Dendritic cell treated with granulocyte-macrophage colony-stimulating factor and Interleukin-4, amounts not matched to agents 40 ng/mL and 50 ng/mL, for 4 days (primary cell): ENCODE data around the gene NIP7.
"Not testable (repeated sequence)": the region's sequence is repeated elsewhere in the genome, so short reads cannot be mapped to it uniquely, and the experiment has no call there.

ENCODE experiments used
- H3K27ac Mint-ChIP-seq: one replicate; pipeline ENCODE4 v1.8.0; 2022; ENCODE audit warnings: mild to moderate bottlenecking, mixed read lengths
- H3K27me3 Mint-ChIP-seq: one replicate; pipeline ENCODE4 v1.8.0; 2022; ENCODE audit warnings: mild to moderate bottlenecking, mixed read lengths
- H3K36me3 Mint-ChIP-seq: one replicate; pipeline ENCODE4 v1.8.0; 2022; ENCODE audit warnings: low read depth, mixed read lengths
- H3K4me1 Mint-ChIP-seq: one replicate; pipeline ENCODE4 v1.8.0; 2022; ENCODE audit warnings: low read depth, mixed read lengths
- H3K4me3 Mint-ChIP-seq: one replicate; pipeline ENCODE4 v1.8.0; 2022; ENCODE audit warnings: mild to moderate bottlenecking, moderate library complexity, mixed read lengths
- H3K9me3 Mint-ChIP-seq: one replicate; pipeline ENCODE4 v1.8.0; 2022; ENCODE audit warnings: mixed read lengths
- intact Hi-C: fragments of 100-400 bp; cut with micrococcal nuclease; formaldehyde crosslinking; loops from one replicate; pipeline ENCODE4 v1.15.0; 2022

NIP7 gene

GRCh38 chr16:69345923-69346322, 6.4 kb downstream of the NIP7 start:
- Mint-ChIP-seq H3K27me3 (no peaks in the 10 kb centered on the region), H3K9me3 (no peaks in the 10 kb centered on the region), H3K4me1 (peaks cover 23% of the 10 kb centered on the region), H3K36me3 (peaks cover 73% of the 10 kb centered on the region), H3K27ac (peak overlapping the region; percentile 48), H3K4me3 (no peak overlapping the region)
- intact Hi-C loops: no loop called here

- Mint-ChIP-seq H3K4me3 (no peak overlapping the region), H3K9me3 (no peaks in the 10 kb centered on the region), H3K27ac (no peak overlapping the region), H3K4me1 (peaks cover 23% of the 10 kb centered on the region), H3K27me3 (no peaks in the 10 kb centered on the region), H3K36me3 (peaks cover 73% of the 10 kb centered on the region)
- intact Hi-C loops: no loop called here
Observed at GRCh38 chr16:69346683-69347082, 7.1 kb downstream of the NIP7 start.

GRCh38 chr16:69348222-69348621, 8.7 kb downstream of the NIP7 start:
- no peaks in the 10 kb centered on the region for H3K27me3 Mint-ChIP-seq

GRCh38 chr16:69349536-69349935, 10.0 kb downstream of the NIP7 start:
- Mint-ChIP-seq H3K4me3 (no peak overlapping the region), H3K4me1 (peaks cover 23% of the 10 kb centered on the region), H3K27ac (no peak overlapping the region), H3K9me3 (no peaks in the 10 kb centered on the region), H3K36me3 (peaks cover 63% of the 10 kb centered on the region), H3K27me3 (no peaks in the 10 kb centered on the region)
- intact Hi-C loops: no loop called here

More at GRCh38 chr16:69348222-69348621, 8.7 kb downstream of the NIP7 start:
- H3K9me3 Mint-ChIP-seq: no peaks in the 10 kb centered on the region
- intact Hi-C loops: no loop called here
- H3K27ac Mint-ChIP-seq: no peak overlapping the region
- no peak overlapping the region for H3K4me3 Mint-ChIP-seq
- H3K36me3 Mint-ChIP-seq: peaks cover 73% of the 10 kb centered on the region
- peaks cover 23% of the 10 kb centered on the region for H3K4me1 Mint-ChIP-seq

DNA sequence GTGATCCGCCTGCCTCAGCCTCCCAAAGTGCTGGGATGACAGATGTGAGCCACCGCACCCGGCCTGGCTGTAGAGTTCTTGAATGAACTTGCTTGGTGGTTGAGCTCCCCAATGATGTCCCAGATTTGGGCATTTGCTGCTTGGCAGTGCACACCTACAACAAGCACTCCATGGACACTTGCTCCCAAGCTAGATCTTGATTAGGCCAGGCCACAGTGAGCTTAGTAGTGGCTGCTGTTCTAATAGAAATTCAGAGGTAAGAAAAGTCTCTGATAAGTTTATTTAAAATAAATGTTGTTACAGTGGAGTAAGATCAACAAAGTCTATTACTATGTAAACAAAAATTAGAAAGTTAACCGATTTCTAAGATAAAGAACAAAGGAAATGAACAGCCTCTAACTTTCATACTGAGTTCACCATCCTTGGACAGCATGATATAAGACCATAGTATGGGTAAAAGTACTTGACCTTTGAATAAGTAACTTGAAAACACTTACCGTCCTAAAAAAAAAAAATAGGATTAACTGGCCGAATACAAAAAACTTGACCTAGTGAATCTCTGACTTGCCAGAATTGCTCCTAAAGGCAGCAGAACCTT, 11.1 kb downstream of the NIP7 start:
- Mint-ChIP-seq H3K4me1 (peaks cover 21% of the 10 kb centered on the region), H3K4me3 (no peak overlapping the region), H3K27me3 (no peaks in the 10 kb centered on the region), H3K27ac (no peak overlapping the region), H3K9me3 (no peaks in the 10 kb centered on the region), H3K36me3 (peaks cover 74% of the 10 kb centered on the region)
- intact Hi-C loops: no loop called here

GRCh38 chr16:69351309-69352027, 11.9 kb downstream of the NIP7 start, which contains the start of gene TMED6:
TSS of gene TMED6 (minus strand) at chr16:69351786. CDS start at chr16:69351753, 33 bp downstream.
- peaks cover 18% of the 10 kb centered on the region for H3K4me1 Mint-ChIP-seq
- H3K27ac Mint-ChIP-seq: no peak within 1 kb of the TSS
- H3K27me3 Mint-ChIP-seq: no peaks in the 10 kb centered on the region
- H3K4me3 Mint-ChIP-seq: no peak within 1 kb of the TSS
- peaks cover 83% of the 10 kb centered on the region for H3K36me3 Mint-ChIP-seq
- H3K9me3 Mint-ChIP-seq: no peaks in the 10 kb centered on the region
- intact Hi-C loops: no loop called here

GRCh38 chr16:69360070-69360469, 20.5 kb downstream of the NIP7 start:
- H3K9me3 Mint-ChIP-seq, H3K27ac Mint-ChIP-seq, H3K27me3 Mint-ChIP-seq, H3K4me3 Mint-ChIP-seq, intact Hi-C loops: not testable (repeated sequence)
- Mint-ChIP-seq H3K4me1 (peaks cover 11% of the 10 kb centered on the region), H3K36me3 (peaks cover 82% of the 10 kb centered on the region)

DNA sequence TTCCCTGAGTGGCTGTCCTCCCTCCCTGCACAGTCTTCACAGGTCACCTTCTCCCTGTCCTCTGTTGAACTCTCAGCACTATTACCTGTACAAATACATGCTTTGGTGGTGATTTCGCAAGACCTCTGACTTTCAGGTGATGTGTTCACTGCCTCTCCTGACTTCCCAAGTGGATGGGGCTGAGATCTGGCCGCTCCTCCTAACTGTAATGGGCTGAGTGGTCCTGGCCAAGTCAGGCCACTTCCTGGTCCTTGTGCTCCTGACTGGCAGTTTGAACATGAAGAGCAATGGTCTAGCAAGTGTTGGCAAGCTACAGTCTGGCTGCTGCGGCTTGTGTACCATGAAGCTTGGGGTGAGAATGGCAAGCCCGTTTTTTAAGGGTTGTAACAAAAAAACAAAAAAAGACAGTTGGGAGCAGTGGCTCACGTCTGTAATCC, 23.7 kb downstream of the NIP7 start:
- Mint-ChIP-seq H3K4me3 (no peak overlapping the region), H3K36me3 (peaks cover 82% of the 10 kb centered on the region), H3K4me1 (no peaks in the 10 kb centered on the region), H3K27me3 (no peaks in the 10 kb centered on the region), H3K27ac (no peak overlapping the region), H3K9me3 (no peaks in the 10 kb centered on the region)
- intact Hi-C loops: no loop called here

- intact Hi-C loops: no loop called here
- Mint-ChIP-seq H3K4me1 (no peaks in the 10 kb centered on the region), H3K9me3 (no peaks in the 10 kb centered on the region), H3K4me3 (no peak overlapping the region), H3K36me3 (peaks cover 89% of the 10 kb centered on the region), H3K27ac (no peak overlapping the region), H3K27me3 (no peaks in the 10 kb centered on the region)
Observed at GRCh38 chr16:69364088-69364487, 24.5 kb downstream of the NIP7 start.

- intact Hi-C loops: no loop called here
- no peaks in the 10 kb centered on the region for H3K4me1 Mint-ChIP-seq
- no peak overlapping the region for H3K4me3 Mint-ChIP-seq
- H3K27me3 Mint-ChIP-seq: no peaks in the 10 kb centered on the region
- H3K27ac Mint-ChIP-seq: no peak overlapping the region
- H3K36me3 Mint-ChIP-seq: peaks cover 92% of the 10 kb centered on the region
- no peaks in the 10 kb centered on the region for H3K9me3 Mint-ChIP-seq
Observed at GRCh38 chr16:69365901-69366300, 26.3 kb downstream of the NIP7 start.

DNA sequence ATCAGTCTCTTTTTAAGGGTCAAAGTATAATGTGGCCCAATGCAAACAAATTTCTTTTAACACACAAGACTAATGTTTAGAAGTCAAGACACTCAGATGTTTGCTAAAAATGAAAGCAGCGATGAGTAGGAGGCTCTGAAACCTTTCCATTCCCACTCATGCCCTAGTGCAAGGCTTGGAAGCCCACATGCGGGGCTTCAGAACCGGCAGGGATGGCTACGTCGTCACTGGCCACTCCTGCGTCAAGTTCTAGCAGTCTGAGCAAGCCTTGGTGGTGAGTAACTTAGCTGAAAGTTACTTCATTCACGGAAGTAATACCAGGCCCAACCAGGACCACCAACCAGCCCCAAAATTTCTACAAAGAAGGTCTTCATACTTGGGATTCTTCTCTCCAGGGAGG, 26.9 kb downstream of the NIP7 start:
- intact Hi-C loops: no loop called here
- H3K27me3 Mint-ChIP-seq: no peaks in the 10 kb centered on the region
- no peak overlapping the region for H3K27ac Mint-ChIP-seq
- no peak overlapping the region for H3K4me3 Mint-ChIP-seq
- H3K9me3 Mint-ChIP-seq: no peaks in the 10 kb centered on the region
- peaks cover 92% of the 10 kb centered on the region for H3K36me3 Mint-ChIP-seq
- H3K4me1 Mint-ChIP-seq: no peaks in the 10 kb centered on the region

- peaks cover 97% of the 10 kb centered on the region for H3K36me3 Mint-ChIP-seq
- no peaks in the 10 kb centered on the region for H3K9me3 Mint-ChIP-seq
- H3K4me3 Mint-ChIP-seq: no peak overlapping the region
- no peaks in the 10 kb centered on the region for H3K4me1 Mint-ChIP-seq
- no peak overlapping the region for H3K27ac Mint-ChIP-seq
- H3K27me3 Mint-ChIP-seq: no peaks in the 10 kb centered on the region
- intact Hi-C loops: no loop called here
Observed at GRCh38 chr16:69367980-69368379, 28.4 kb downstream of the NIP7 start.

GRCh38 chr16:69368866-69369265, 29.3 kb downstream of the NIP7 start:
- H3K27ac Mint-ChIP-seq: no peak overlapping the region

DNA sequence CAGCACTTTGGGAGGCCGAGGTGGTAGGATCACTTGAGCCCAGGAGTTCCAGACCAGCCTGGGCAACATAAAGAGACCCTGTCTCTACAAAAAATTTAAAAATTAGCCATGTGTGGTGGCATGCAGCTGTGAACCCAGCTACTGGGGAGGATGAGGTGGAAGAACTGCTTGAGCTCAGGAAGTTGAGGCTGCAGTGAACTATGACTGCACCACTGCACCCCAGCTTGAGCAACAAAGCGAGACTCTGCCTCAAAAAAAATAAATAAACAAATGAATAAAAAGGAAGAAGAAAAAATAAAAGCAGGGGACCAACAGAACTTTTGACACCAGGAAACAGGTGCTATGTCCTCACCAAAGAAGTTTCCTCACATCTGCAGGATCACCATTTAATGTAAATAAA, 32.0 kb downstream of the NIP7 start:
- H3K4me1 Mint-ChIP-seq: no peaks in the 10 kb centered on the region
- intact Hi-C loops: no loop called here
- no peak overlapping the region for H3K27ac Mint-ChIP-seq
- H3K9me3 Mint-ChIP-seq: no peaks in the 10 kb centered on the region
- peaks cover 85% of the 10 kb centered on the region for H3K36me3 Mint-ChIP-seq
- no peak overlapping the region for H3K4me3 Mint-ChIP-seq
- H3K27me3 Mint-ChIP-seq: no peaks in the 10 kb centered on the region

More at GRCh38 chr16:69368866-69369265, 29.3 kb downstream of the NIP7 start:
- no peaks in the 10 kb centered on the region for H3K9me3 Mint-ChIP-seq
- H3K4me1 Mint-ChIP-seq: no peaks in the 10 kb centered on the region
- intact Hi-C loops: no loop called here
- no peak overlapping the region for H3K4me3 Mint-ChIP-seq
- no peaks in the 10 kb centered on the region for H3K27me3 Mint-ChIP-seq
- peaks cover 97% of the 10 kb centered on the region for H3K36me3 Mint-ChIP-seq
